ENCODE results near the gene SELPLG.
A peak's percentile ranks its signal among the peaks of the same experiment; 100 is the strongest.
"Not testable (repeated sequence)": the region's sequence is repeated elsewhere in the genome, so short reads cannot be mapped to it uniquely, and the experiment has no call there.

Gene SELPLG, protein sequence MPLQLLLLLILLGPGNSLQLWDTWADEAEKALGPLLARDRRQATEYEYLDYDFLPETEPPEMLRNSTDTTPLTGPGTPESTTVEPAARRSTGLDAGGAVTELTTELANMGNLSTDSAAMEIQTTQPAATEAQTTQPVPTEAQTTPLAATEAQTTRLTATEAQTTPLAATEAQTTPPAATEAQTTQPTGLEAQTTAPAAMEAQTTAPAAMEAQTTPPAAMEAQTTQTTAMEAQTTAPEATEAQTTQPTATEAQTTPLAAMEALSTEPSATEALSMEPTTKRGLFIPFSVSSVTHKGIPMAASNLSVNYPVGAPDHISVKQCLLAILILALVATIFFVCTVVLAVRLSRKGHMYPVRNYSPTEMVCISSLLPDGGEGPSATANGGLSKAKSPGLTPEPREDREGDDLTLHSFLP

DNA sequence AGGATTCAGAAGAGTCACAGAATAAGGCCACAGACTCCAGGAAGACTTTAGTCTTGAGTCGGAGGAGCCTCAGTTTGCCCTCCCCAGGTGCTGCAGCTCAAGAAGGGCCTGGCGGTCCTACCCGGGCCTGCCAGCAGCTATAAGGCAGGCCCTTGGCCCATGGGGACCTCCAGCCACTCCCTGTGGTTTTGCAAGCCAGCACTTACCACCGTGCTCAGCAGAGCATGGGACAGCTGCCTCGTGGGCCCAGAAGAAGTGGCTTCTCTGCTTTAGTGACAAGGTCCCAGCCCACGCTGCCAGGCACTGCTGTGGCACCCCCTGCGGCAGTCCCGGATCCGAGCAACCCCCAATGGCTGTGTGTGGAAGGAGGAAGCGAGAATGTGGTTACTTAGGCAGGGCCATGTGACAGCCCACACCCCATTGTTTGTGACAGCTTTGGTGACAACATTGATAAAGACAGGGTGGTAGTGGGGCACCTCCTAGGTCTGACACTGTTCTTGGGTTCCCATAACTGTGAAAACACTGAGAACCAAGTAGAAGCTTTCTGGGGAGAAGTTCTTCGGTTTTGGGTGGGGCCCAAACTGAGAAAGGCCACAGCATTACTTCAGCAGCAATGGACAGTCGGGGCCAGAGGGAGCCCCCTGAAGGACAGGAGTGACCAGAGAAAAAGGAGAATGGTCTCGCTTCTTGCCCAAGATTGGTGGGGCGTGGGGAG, at the start of gene SELPLG:
Gene SELPLG (minus strand): TSS at position 361 of the 715 bp plus-strand sequence. CDS start 9,587 bp downstream, outside the sequence.
- DNase-seq, result peak; percentile 35

DNA sequence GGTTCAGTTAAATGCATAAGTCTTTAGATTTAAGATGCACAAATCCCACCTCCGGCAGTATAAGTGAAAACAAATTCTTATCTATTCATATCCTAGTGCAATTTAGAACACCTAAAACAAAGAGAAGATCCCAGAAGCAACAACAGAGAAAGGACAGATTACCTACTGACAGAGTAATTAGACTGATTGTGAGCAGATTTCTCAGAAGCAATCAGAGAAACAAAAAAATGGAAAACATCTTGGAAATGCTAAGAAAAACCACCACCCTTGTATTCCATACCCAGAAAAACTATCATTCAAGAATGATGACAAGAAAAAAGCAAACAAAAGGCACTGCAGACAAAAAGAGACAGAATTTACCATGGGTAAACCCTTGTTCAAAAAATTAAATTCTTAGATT, 47.6 kb upstream of the SELPLG start:
- no peak for DNase-seq

DNA sequence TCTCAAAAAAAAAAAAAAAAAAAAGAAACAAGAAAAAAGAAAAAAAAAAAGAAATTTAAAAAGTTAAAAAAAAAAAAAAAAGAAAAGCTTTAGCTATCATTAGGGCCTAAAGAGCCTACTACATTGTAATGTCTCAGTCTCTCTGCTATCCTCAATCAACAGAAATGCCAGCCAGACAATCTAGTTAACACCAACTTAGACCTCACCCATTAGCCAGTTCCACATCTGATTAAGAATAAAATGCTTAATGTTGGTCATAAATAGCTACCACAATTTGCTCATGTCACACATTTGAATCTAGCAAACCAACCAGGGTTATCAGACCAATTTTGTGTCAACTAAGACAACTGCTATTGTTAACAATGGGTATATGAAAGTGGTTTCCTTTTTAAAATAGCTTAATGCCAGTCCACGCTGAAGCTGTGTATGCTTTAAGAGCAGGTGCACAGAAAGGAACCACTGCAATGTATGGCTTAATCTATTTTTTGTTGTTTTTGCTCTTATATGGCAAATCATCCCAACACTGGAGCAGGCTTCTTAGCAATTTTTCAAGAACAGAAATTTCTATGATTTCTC, 45.5 kb upstream of the SELPLG start:
- no peak for DNase-seq

DNA sequence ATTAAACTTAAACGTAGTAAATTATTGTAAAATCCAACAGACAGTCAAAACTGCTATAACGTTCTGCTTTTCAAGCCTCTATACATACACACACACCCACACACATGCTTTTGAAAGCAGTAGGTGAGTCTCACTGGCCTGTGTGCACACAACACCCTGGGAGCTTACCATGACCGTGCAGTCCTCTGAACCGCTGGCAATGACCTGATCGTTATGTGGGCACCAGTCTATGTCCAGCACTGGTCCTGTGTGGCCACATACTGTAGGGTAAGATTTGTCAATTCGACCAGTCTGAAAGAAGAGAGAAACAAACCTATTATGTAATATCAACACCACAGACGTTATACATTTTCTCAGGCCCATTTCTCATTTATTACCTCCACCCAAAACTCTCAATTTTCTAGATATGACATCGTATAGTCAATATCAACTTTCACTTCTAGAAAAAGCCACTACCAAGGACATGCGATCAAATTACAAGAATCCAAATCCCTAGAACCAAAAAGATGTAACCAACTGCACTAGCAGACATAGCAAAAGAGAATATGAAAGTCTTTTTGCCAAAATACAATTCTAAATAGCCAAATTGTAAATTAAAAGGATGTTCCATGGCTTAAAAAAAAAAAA, 44.5 kb upstream of the SELPLG start:
- DNase-seq, result no peak

DNA sequence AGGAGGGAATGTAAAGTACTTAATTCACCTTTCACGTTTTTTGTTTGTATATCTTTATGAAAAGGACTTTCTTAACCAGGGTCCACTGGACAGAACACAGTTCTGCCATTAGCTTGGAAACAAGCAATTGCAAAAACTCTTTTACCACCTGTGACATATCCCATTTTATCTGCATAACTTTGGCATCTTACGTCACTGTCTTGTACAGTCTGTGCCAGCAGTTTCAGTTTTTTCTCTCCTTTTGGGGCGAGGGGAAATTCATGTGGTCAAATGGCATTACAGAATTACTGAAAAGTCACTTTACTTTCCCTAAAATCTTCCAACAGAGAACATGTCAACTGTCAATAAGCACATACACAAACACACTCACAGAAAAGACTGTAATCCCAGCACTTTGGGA, 43.7 kb upstream of the SELPLG start:
- no peak for DNase-seq

DNA sequence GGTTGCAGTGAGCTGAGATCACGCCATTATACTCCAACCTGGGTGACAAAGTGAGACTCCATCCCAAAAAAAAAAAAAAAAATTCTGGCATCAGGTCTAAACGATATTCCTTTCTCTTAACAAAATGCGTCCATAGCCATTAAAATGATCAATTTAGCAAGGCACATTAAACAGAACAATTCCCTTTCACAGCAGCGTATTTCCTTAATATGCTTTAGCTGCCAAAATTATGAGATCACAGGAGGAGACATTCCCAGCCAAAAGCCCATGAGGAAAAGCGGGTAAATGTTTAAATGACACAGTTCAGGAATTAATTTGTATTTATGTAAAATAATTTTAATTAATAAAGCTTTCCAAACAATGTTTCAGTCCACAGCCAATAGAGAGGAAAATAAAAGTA, 43.0 kb upstream of the SELPLG start:
- DNase-seq, result no peak

DNA sequence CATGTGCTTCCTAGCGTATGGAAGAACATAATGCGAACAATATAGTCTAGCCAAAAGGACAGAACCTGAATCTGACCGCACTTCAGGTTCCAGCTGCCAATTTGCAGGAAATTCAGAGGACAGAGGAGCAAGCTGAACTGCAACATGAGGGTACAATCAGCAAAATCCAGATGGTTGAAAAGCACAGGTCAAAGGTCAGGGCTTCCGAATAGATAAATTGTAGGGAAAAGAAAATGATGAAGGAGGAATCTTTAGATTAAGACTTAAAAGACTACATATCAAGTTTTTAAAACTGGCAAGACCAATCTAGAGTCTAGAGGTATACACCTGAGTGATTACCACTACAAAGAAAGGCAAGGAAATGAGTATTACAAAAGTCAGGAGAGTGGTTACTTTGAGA, 42.1 kb upstream of the SELPLG start:
- DNase-seq, result no peak

DNA sequence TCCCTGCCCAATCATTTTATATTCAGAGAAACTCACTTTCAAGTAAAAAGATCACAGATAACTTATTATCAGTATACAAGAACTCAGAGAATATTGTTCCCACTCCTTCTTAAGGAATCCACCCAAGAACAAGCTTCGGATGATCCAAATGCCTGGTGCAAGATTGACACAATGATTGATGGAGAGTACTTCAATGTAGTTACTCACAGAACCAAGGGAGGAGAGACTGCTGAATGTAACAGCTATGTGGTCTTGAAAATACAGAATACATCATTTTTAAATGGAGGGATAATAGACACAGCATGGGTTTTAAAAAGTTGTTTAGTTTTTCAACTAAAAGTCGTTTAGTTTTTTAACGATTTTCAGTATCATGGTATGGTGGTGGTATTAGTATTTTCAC, 38.4 kb upstream of the SELPLG start:
- no peak for DNase-seq

DNA sequence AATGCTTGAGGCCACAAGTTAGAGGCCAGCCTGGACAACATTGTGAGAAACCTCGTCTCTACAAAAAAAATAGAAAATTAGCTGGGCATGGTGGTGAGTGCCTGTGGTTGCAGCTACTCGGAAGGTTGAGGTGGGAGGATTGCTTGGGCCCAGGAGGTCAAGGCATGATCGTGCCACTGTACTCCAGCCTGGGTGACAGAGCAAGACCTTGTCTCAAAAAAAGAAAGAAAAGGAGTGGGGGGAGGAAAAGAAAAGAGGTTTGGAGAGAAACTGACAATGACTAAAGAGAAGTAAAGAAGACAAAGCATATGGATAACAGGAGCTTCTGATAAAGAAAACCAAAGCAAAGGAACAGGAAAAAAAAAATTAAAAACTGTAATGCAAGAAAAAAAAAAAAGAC, 37.4 kb upstream of the SELPLG start:
- no peak for DNase-seq

DNA sequence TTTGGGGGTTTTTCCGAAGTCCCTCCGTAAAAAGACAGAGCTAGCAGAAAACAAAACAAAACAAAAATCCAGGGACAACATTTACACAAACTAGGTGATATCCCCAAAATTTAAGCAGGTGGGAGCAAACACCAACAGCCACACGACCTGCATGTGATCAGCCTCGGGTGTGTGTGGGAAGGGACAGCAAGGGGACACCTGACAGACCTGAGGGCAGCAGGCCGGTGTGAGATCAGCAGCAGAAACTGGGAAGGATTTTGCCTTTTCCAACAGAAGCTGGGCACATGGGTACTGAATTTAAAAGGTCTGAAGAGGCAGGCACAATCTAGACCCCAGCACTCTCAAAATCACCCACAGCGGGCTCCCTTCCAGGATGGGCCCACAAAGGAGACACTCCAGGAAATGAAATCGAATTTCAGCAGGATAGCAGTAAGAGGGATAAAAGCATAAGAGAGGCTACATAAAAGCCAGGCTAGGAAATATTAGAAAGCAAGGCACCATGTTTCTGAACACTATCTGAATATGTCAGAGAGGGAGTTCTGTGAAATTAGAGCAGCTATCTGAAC, 36.5 kb upstream of the SELPLG start:
- no peak for DNase-seq

DNA sequence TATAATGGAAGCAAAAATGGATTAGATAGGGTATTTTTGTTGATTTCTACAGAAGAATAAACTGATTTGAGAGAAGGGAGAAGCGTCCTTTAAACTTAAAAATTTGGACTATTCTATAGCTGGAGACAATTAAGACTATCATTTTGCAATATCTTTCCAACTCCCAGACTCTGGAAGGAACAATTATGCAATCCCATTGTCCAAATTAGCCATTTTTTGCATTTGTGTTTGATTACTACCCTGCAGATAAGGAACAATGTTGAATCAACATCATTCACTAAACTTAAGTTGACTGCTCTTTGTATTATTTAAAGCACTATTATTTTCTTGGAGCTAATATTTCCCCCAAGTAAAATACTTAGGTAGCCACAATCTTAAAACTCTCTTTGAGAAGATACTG, 34.8 kb upstream of the SELPLG start:
- DNase-seq, result no peak

DNA sequence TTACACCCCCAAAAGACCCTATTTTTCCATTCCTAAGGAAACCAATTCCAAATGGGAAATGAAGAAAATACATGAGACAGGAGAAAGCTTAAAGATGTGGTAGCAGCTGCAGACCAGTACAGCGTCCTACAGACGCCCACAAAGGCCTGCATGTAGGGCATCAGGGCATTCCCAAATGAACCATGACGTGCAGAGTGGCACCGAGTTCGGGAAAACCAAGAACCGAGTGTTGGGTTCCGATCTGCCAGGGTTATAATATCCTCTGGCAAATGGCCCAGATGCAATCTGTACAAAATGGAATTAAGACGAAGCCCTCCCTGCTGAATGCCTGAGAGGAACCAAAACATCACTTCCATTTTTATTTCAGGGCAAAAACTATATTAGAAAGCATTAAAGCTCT, 34.4 kb upstream of the SELPLG start:
- no peak for DNase-seq

DNA sequence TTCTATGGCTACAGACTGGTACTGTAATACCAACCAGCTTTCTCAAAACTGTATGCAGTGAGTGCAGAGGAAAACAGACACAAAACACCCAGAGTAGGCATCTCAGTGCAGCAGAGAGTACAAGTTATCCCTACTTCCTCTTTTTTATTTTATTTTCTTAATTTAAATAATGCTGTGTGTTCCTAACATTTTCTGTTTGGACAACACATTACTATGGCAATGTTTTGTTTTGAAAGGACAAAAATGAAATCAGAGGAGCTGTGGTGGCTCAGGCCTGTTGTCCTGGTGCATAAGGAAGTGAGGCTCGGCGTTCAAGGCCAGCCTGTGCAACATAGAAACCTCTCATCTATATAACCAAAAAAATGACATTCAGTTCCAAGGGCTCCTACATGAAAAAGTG, 33.7 kb upstream of the SELPLG start:
- DNase-seq, result no peak

DNA sequence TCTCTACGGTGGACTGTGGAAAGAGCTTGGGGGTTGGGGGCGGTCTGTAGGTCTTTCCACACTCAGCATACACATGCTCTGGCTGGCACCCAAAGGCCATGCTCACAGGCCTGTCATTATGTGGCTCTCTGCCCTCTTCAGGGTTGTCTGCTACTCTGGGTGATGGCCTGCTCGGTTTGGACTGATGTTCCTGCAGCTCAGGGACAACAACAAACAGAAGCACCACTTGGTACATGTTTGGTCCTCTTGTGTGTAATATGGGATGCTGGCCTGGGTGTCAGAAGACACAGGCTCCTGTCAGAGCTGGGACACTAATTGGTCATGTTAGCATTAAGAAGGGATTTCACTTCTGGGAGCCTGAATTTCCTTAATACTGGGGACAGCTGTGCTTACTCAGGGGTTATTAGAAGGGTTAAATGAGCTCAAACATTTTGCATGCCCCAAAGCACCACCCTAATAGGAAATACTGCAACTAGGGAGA, 32.7 kb upstream of the SELPLG start:
- no peak for DNase-seq

DNA sequence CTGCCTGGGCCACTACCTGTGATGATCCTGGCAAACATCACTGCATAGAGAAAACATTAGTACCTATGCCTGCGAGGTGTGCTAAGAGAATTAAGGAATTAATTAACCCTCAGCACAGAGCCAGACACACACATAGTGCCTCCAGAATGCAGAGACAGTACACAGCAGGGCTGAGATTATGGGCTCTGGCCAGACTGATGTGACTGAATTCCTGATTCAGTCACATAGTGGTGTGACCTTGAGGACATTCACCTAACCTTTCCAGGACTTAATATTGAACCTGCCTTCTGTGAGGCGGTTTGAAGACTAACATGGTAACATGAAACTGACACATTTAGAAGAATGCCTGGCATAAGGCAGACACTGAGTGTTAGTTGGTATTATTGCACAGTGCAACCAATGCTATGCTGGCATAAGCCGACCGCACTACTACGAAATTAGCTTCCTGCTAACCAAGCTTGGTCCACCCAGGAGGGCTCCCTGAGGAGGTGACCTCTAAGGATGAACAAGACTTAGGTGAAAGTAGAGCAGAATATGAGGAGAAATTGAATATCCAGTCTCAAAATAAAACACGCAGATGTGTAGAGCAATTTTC, 32.0 kb upstream of the SELPLG start:
- DNase-seq, result no peak

DNA sequence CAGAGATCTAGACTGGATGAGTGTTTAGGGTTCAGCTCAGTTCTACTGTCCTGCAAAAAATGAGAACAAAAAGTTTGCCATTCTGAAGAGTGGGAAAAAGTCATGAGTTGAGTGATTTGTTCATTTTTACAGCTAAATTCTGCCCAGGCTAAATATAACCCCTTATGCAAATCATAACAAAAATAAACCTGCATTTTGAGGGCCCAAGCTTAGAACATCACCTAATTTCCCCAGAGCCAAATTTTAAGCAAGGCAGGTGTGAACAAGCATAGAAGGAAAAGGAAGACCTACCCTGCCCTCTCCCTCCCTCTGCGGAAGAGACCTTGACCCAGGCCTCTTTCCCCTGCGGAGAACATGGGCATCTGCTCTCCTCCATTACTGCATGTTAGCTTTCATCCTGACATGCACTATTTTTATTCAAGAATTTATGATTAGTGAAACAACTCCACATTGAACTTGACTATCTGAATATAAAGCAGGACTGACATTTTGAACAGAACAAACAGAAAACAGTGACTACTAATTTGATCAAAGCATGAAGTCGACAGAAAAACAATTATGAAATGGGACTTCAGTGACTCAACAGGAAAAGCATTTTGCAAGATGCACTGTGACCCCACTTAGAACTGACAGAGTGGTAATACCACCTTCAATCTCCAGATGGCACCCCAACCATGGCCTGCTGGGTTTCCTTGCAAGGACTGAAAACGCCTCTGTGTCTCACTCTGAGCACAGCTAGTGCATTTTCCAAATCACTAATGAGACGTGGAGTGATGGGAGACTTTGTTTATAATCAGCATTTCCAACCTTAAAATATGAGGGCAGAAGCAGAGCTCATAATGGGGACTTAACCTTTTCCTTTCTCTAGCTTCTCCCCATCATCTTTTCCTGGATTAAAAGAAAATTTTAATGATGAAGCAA, 30.9 kb upstream of the SELPLG start:
- peak; percentile 80 for DNase-seq

DNA sequence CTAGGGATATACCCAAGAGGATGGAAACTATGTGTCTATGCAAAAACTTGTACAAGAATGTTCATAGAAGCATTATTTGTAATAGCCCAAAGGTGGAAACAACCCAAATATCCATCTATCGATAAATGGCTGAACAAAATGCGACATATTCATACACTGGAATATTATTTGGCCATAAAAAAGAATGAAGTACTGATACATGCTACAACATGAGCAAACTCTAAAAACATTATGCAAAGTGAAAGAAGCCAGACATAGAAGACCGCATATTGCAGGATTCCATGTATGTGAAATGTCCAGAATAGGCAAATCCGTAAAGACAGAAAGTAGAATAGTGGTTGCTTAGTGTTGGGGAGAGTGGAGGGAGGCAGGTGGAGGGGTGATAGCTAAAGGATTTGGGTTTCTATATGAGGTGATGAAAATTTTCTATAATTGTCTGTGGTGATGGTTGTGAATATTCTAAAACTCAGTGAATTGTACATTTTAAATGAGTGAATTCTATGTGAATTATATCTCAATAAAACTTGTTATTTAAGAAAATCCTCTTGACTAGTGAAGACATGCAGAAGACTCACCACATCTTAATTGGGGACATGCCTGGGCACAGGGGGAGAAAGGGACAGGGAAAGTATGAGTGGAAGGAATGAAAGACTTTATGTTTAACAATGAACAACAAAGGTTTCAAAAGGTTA, 29.8 kb upstream of the SELPLG start:
- DNase-seq, result no peak

DNA sequence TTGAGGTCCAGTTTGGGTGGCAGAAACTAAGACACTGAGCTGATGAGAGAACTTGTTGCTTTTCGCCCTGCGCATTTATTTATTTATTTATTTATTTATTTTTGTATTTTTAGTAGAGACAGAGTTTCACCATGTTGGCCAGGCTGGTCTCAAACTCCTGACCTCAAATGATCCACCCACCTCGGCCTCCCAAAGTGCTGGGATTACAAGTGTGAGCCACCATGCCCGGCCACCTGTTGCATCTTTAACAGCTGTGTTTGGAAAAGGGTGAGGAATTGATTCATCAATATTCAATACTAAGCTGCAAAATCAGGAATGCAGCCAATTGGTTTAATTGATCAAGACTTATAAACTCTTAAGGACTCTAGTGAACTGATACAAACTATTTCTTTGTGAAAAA, 24.4 kb upstream of the SELPLG start:
- DNase-seq, result not testable (repeated sequence)

DNA sequence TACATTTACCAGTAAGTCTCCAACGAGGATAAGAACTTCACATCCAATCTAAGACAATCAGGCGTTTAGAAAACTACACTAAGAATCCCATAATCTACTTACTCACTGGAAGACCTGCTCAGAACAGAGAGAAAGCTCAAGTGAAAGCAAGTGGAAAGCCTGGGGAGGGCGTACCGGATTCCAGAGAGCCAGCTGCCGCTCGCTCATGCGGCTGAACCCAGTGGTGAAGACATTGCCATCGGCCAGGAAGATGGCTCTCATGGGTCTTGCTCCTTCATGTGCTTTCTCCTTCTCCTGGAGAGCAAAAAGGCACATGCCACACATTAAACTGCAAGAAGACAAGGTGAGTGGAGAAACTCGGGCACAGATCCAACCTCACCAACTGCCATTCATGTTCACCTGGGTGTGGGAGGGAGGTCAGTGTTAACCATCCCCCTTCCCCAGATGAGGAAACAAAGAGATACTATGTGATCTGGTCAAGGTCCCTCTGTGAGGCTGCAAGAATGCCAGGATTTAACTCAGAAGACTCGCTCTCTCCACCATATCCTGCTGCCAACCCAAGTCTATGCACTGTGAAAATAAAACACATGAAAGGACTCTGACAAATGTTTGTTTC, 23.5 kb upstream of the SELPLG start:
- DNase-seq, result peak; percentile 56

DNA sequence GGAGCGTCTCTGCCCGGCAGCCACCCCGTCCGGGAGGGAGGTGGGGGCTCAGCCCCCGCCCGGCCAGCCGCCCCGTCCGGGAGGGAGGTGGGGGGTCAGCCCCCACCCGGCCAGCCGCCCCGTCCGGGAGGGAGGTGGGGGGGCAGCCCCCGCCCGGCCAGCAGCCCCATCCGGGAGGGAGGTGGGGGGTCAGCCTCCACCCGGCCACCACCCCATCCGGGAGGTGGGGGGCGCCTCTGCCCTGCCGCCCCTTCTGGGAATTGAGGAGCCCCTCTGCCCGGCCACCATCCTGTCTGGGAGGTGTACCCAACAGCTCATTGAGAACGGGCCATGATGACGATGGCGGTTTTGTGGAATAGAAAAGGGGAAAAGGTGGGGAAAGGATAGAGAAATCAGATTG, 22.6 kb upstream of the SELPLG start:
- not testable (repeated sequence) for DNase-seq

DNA sequence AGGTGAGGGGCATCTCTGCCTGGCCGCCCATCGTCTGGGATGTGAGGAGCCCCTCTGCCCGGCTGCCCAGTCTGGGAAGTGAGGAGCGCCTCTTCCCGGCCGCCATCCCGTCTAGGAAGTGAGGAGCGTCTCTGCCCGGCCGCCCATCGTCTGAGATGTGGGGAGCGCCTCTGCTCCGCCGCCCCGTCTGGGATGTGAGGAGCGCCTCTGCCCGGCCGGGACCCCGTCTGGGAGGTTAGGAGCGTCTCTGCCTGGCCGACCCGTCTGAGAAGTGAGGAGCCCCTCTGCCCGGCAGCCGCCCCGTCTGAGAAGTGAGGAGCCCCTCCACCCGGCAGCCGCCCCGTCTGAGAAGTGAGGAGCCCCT, 22.1 kb upstream of the SELPLG start:
- not testable (repeated sequence) for DNase-seq

All from DMS79 (cell line).